ENCODE measurements around the gene PIM3. TPM values are rescaled to one million over a fixed set of nuclear protein-coding genes. Genes with fewer than 3 reads are reported as not detected.

Gene PIM3
- total RNA-seq, 1 donor from 2014 or later, result 97.2 TPM

GRCh38 chr22:49935561-49935960 lies 25.0 kb upstream of the PIM3 start:
- peak overlapping the region; percentile 98 for H3K27ac ChIP-seq
- H3K4me1 ChIP-seq, result peaks cover 62% of the 10 kb centered on the region
- TF ChIP-seq POLR2A (IDR thresholded peaks at IDR 0.05) (no peak), POLR2AphosphoS5 (IDR thresholded peaks at IDR 0.05; ENCODE audit: insufficient read depth in 1 of 2, low read depth in 1 of 2) (no peak)
- TF ChIP-seq, protein P1, sequence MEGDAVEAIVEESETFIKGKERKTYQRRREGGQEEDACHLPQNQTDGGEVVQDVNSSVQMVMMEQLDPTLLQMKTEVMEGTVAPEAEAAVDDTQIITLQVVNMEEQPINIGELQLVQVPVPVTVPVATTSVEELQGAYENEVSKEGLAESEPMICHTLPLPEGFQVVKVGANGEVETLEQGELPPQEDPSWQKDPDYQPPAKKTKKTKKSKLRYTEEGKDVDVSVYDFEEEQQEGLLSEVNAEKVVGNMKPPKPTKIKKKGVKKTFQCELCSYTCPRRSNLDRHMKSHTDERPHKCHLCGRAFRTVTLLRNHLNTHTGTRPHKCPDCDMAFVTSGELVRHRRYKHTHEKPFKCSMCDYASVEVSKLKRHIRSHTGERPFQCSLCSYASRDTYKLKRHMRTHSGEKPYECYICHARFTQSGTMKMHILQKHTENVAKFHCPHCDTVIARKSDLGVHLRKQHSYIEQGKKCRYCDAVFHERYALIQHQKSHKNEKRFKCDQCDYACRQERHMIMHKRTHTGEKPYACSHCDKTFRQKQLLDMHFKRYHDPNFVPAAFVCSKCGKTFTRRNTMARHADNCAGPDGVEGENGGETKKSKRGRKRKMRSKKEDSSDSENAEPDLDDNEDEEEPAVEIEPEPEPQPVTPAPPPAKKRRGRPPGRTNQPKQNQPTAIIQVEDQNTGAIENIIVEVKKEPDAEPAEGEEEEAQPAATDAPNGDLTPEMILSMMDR (IDR thresholded peaks at IDR 0.05), result no peak
- no peak for DNase-seq (ENCODE audit: extremely low spot score in 2 of 2)
- H3K27me3 ChIP-seq, result no peaks in the 10 kb centered on the region
- no peaks in the 10 kb centered on the region for H3K9me3 ChIP-seq
- H3K4me3 ChIP-seq, result peak overlapping the region; percentile 47 to 67
- no peaks in the 10 kb centered on the region for H3K36me3 ChIP-seq
- intact Hi-C loops (cut with DNase I), result loop anchor here (5.0 kb wide), 2 partner anchors 37 to 572 kb away; partner anchors contain the start of genes LMF2 and NCAPH2

GRCh38 chr22:49936018-49936972 lies 24.3 kb upstream of the PIM3 start:
- peak overlapping the region; percentile 98 for H3K27ac ChIP-seq
- H3K4me3 ChIP-seq, result peak overlapping the region; percentile 47 to 67
- H3K4me1 ChIP-seq, result peaks cover 54% of the 10 kb centered on the region
- TF ChIP-seq POLR2AphosphoS5 (IDR thresholded peaks at IDR 0.05; ENCODE audit: insufficient read depth in 1 of 2, low read depth in 1 of 2) (peak; percentile 36 to 87), POLR2A (IDR thresholded peaks at IDR 0.05) (peak in 1 of 2 donors; percentile 47)
- TF ChIP-seq, protein P1 (IDR thresholded peaks at IDR 0.05), result no peak
- no peaks in the 10 kb centered on the region for H3K36me3 ChIP-seq
- no peak for DNase-seq (ENCODE audit: extremely low spot score in 2 of 2)
- intact Hi-C loops (cut with DNase I), result loop anchor here (2.0 to 5.0 kb wide), 3 partner anchors 25 to 571 kb away; partner anchors contain the start of genes LMF2, NCAPH2 and PIM3
- H3K27me3 ChIP-seq, result no peaks in the 10 kb centered on the region
- no peaks in the 10 kb centered on the region for H3K9me3 ChIP-seq

GRCh38 chr22:49936973-49937757 lies 23.4 kb upstream of the PIM3 start:
- Histone ChIP-seq H3K9me3 (no peaks in the 10 kb centered on the region), H3K27ac (peak overlapping the region; percentile 98), H3K27me3 (no peaks in the 10 kb centered on the region), H3K4me1 (peaks cover 51% of the 10 kb centered on the region), H3K4me3 (peak overlapping the region in 1 of 2 donors; percentile 47), H3K36me3 (no peaks in the 10 kb centered on the region)
- intact Hi-C loops (cut with DNase I), result loop anchor here (2.0 to 5.0 kb wide), 3 partner anchors 24 to 570 kb away; partner anchors contain the start of genes LMF2, NCAPH2 and PIM3
- no peak for DNase-seq (ENCODE audit: extremely low spot score in 2 of 2)
- TF ChIP-seq POLR2A (IDR thresholded peaks at IDR 0.05) (no peak), POLR2AphosphoS5 (IDR thresholded peaks at IDR 0.05; ENCODE audit: insufficient read depth in 1 of 2, low read depth in 1 of 2) (no peak)
- TF ChIP-seq, protein P1 (IDR thresholded peaks at IDR 0.05), result no peak

- H3K9me3 ChIP-seq, result no peaks in the 10 kb centered on the region
- H3K4me3 ChIP-seq, result no peak overlapping the region
- TF ChIP-seq, protein P1 (IDR thresholded peaks at IDR 0.05), result no peak
- TF ChIP-seq POLR2AphosphoS5 (IDR thresholded peaks at IDR 0.05; ENCODE audit: insufficient read depth in 1 of 2, low read depth in 1 of 2), result peak in 1 of 2 donors; percentile 41
- H3K27me3 ChIP-seq, result no peaks in the 10 kb centered on the region
- intact Hi-C loops (cut with DNase I), result loop anchor here (2.0 to 5.0 kb wide), 3 partner anchors 23 to 569 kb away; partner anchors contain the start of genes LMF2, NCAPH2 and PIM3
- no peaks in the 10 kb centered on the region for H3K36me3 ChIP-seq
- peaks cover 48% of the 10 kb centered on the region for H3K4me1 ChIP-seq
- no peak for DNase-seq (ENCODE audit: extremely low spot score in 2 of 2)
- H3K27ac ChIP-seq, result peak overlapping the region; percentile 43
These were observed 22.6 kb upstream of the PIM3 start for GRCh38 chr22:49937758-49938564.
